Astrocyte of the hippocampus (primary cell): ENCODE data around the gene MAPK14.
"Not testable (repeated sequence)": the region's sequence is repeated elsewhere in the genome, so short reads cannot be mapped to it uniquely, and the experiment has no call there.

Source experiments
- DNase-seq: peaks from one replicate; pipeline ENCODE4 v3.0.0; 2011; ENCODE audit warnings: low read depth, low spot score

The MAPK14 gene

GRCh38 chr6:36121787-36122494 is 94.3 kb downstream of the MAPK14 start:
- no peak for DNase-seq

- DNase-seq, result no peak
These were observed 95.1 kb downstream of the MAPK14 start for GRCh38 chr6:36122495-36123269.

- DNase-seq, result peak; percentile 85
These were observed 95.9 kb downstream of the MAPK14 start for GRCh38 chr6:36123270-36124139.

- not testable (repeated sequence) for DNase-seq
These were observed 96.7 kb downstream of the MAPK14 start for GRCh38 chr6:36124346-36124745.

- DNase-seq, result no peak
These were observed 97.3 kb downstream of the MAPK14 start for GRCh38 chr6:36124881-36125280.

GRCh38 chr6:36125575-36125974 is 98.0 kb downstream of the MAPK14 start:
- DNase-seq, result no peak

- DNase-seq, result no peak
These were observed 98.5 kb downstream of the MAPK14 start for GRCh38 chr6:36126121-36126520.

GRCh38 chr6:36126553-36127458 is 99.2 kb downstream of the MAPK14 start:
- DNase-seq, result no peak

- DNase-seq, result peak; percentile 45
These were observed 99.9 kb downstream of the MAPK14 start for GRCh38 chr6:36127462-36128016.

GRCh38 chr6:36128073-36128472 is 100.5 kb downstream of the MAPK14 start:
- DNase-seq, result no peak

- no peak for DNase-seq
These were observed 101.2 kb downstream of the MAPK14 start for GRCh38 chr6:36128793-36129192.

- not testable (repeated sequence) for DNase-seq
These were observed 101.7 kb downstream of the MAPK14 start for GRCh38 chr6:36129334-36129733.

GRCh38 chr6:36129941-36130666 is 102.5 kb downstream of the MAPK14 start, which contains the start of gene MAPK13:
Gene MAPK13 (plus strand): TSS chr6:36130513. CDS start chr6:36130583, 70 bp downstream.
- peak; percentile 35 for DNase-seq

GRCh38 chr6:36130667-36131510 is 103.3 kb downstream of the MAPK14 start:
- DNase-seq, result peak; percentile 27

GRCh38 chr6:36131511-36132245 is 104.1 kb downstream of the MAPK14 start:
- peak; percentile 28 for DNase-seq

- no peak for DNase-seq
These were observed 104.8 kb downstream of the MAPK14 start for GRCh38 chr6:36132246-36132895.

- no peak for DNase-seq
These were observed 105.5 kb downstream of the MAPK14 start for GRCh38 chr6:36133148-36133547.

- no peak for DNase-seq
These were observed 106.3 kb downstream of the MAPK14 start for GRCh38 chr6:36133912-36134311.
